ENCODE results near the gene PLXNA4.

DNA sequence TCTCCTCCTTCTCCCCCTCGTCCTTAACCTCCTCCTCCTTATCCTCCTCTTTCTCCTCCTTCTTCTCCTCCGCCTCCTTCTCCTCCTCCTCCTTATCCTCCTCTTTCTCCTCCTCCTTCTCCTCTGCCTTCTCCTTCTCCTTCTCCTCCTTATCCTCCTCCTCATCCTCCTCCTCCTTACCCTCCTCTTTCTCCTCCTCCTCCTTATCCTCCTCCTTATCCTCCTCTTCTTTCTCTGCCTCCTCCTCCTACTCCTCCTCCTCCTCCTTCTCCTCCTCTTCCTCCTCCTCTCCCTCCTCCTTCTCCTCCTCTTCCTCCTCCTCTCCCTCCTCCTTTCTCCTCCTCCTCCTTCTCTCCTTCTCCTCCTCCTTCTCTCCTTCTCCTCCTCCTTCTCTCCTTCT is 14.5 kb downstream of the PLXNA4 start:
- TF ChIP-seq, protein P1, sequence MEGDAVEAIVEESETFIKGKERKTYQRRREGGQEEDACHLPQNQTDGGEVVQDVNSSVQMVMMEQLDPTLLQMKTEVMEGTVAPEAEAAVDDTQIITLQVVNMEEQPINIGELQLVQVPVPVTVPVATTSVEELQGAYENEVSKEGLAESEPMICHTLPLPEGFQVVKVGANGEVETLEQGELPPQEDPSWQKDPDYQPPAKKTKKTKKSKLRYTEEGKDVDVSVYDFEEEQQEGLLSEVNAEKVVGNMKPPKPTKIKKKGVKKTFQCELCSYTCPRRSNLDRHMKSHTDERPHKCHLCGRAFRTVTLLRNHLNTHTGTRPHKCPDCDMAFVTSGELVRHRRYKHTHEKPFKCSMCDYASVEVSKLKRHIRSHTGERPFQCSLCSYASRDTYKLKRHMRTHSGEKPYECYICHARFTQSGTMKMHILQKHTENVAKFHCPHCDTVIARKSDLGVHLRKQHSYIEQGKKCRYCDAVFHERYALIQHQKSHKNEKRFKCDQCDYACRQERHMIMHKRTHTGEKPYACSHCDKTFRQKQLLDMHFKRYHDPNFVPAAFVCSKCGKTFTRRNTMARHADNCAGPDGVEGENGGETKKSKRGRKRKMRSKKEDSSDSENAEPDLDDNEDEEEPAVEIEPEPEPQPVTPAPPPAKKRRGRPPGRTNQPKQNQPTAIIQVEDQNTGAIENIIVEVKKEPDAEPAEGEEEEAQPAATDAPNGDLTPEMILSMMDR (IDR thresholded peaks at IDR 0.05 in 4 of 5, conservative IDR thresholded peaks at IDR 0.05 in 1 of 5): no peak
- TF ChIP-seq POLR2A (IDR thresholded peaks at IDR 0.05): no peak
